ENCODE data around the gene SPINK4. TPM values are rescaled to one million over a fixed set of nuclear protein-coding genes. Genes with fewer than 3 reads are reported as not detected.

Gene SPINK4
- total RNA-seq, 1 experiment from 2014 or later, result not detected

DNA sequence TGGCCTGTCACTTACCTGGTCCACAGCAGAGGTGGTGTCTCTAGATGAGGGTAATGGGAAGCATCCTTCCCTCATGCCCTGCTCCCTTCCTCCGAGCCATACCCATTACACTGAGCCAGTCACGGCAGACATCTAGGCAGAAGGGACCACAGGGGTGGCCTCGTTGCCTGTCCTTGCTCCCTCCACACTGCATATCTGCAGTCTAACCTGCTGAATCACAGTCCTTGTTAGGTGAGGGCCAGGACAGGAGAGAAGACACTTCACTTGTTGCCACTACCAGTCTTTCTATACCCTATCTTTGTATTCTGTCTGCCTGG is 18.4 kb upstream of the SPINK4 start:
- no peak overlapping the region for H3K4me3 Mint-ChIP-seq (ENCODE audit: low read depth, unreplicated experiment)
- no peak for DNase-seq
- TF ChIP-seq, protein P1, sequence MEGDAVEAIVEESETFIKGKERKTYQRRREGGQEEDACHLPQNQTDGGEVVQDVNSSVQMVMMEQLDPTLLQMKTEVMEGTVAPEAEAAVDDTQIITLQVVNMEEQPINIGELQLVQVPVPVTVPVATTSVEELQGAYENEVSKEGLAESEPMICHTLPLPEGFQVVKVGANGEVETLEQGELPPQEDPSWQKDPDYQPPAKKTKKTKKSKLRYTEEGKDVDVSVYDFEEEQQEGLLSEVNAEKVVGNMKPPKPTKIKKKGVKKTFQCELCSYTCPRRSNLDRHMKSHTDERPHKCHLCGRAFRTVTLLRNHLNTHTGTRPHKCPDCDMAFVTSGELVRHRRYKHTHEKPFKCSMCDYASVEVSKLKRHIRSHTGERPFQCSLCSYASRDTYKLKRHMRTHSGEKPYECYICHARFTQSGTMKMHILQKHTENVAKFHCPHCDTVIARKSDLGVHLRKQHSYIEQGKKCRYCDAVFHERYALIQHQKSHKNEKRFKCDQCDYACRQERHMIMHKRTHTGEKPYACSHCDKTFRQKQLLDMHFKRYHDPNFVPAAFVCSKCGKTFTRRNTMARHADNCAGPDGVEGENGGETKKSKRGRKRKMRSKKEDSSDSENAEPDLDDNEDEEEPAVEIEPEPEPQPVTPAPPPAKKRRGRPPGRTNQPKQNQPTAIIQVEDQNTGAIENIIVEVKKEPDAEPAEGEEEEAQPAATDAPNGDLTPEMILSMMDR (IDR thresholded peaks at IDR 0.05; ENCODE audit: unreplicated experiment), result no peak
- no peak overlapping the region for H3K27ac Mint-ChIP-seq (ENCODE audit: unreplicated experiment)
- peaks cover 12% of the 10 kb centered on the region for H3K4me1 Mint-ChIP-seq (ENCODE audit: low read depth, unreplicated experiment)
- intact Hi-C loops (cut with micrococcal nuclease; ENCODE audit: unreplicated experiment), result loop anchor here (5.0 kb wide), 1 partner anchor 59 kb away; no protein-coding TSS in a partner anchor
- CTCF ChIA-PET, result no interaction called here
- H3K27me3 Mint-ChIP-seq (ENCODE audit: unreplicated experiment), result no peaks in the 10 kb centered on the region
- no peaks in the 10 kb centered on the region for H3K9me3 Mint-ChIP-seq (ENCODE audit: low read depth, unreplicated experiment)
- no TSS peak for BruUV-seq (replicated peaks)
- H3K36me3 Mint-ChIP-seq (ENCODE audit: insufficient read depth, unreplicated experiment), result no peaks in the 10 kb centered on the region

DNA sequence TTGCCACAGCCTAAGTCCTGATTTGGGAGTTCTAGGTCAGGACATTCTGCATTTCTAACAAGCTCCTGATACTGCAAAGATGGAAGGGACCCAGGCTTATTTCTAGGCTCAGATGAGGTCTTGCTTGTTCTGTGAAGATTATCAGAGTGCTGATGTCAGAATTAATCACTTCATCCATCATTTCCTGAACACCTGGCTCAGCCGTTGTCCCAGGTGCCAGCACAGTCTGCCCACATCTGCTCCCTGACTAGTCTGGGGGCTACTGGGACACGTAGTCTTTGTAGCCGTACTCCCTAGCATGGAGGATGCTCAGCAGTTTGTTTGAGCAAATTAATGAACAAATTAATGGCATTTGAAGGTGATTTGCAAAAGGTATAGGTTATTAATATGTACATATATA is 17.9 kb upstream of the SPINK4 start:
- no peaks in the 10 kb centered on the region for H3K9me3 Mint-ChIP-seq (ENCODE audit: low read depth, unreplicated experiment)
- no peak overlapping the region for H3K4me3 Mint-ChIP-seq (ENCODE audit: low read depth, unreplicated experiment)
- TF ChIP-seq, protein P1 (IDR thresholded peaks at IDR 0.05; ENCODE audit: unreplicated experiment), result no peak
- H3K36me3 Mint-ChIP-seq (ENCODE audit: insufficient read depth, unreplicated experiment), result no peaks in the 10 kb centered on the region
- H3K27me3 Mint-ChIP-seq (ENCODE audit: unreplicated experiment), result no peaks in the 10 kb centered on the region
- BruUV-seq (replicated peaks), result no TSS peak
- no peak for DNase-seq
- no peak overlapping the region for H3K27ac Mint-ChIP-seq (ENCODE audit: unreplicated experiment)
- intact Hi-C loops (cut with micrococcal nuclease; ENCODE audit: unreplicated experiment), result loop anchor here (5.0 kb wide), 1 partner anchor 60 kb away; no protein-coding TSS in a partner anchor
- H3K4me1 Mint-ChIP-seq (ENCODE audit: low read depth, unreplicated experiment), result peaks cover 12% of the 10 kb centered on the region
- CTCF ChIA-PET, result no interaction called here

DNA sequence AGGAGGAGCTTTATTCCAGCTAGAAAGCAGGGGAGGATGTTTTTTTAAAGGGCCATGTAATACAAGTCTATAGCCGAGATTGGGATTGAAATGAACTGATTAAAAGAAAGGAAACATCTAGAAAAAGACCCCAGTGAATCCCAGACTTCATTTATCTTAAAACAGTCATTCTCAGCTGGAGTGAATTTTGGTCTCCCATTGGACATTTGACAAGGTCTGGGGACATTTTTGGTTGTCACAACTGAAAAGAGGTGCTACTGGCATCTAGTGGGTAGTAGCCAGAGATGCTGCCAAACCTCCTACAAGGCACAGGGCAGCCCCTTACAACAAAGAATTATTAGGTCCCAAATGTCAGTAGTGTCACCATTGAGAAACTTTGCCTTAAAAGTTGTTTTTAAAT is 16.3 kb upstream of the SPINK4 start:
- CTCF ChIA-PET, result no interaction called here
- TF ChIP-seq, protein P1 (IDR thresholded peaks at IDR 0.05; ENCODE audit: unreplicated experiment), result no peak
- intact Hi-C loops (cut with micrococcal nuclease; ENCODE audit: unreplicated experiment), result loop anchor here (5.0 kb wide), 1 partner anchor 61 kb away; no protein-coding TSS in a partner anchor
- Mint-ChIP-seq H3K9me3 (ENCODE audit: low read depth, unreplicated experiment) (no peaks in the 10 kb centered on the region), H3K4me3 (ENCODE audit: low read depth, unreplicated experiment) (no peak overlapping the region), H3K27ac (ENCODE audit: unreplicated experiment) (no peak overlapping the region), H3K4me1 (ENCODE audit: low read depth, unreplicated experiment) (peaks cover 12% of the 10 kb centered on the region), H3K36me3 (ENCODE audit: insufficient read depth, unreplicated experiment) (no peaks in the 10 kb centered on the region), H3K27me3 (ENCODE audit: unreplicated experiment) (no peaks in the 10 kb centered on the region)
- DNase-seq, result no peak
- BruUV-seq (replicated peaks), result no TSS peak

DNA sequence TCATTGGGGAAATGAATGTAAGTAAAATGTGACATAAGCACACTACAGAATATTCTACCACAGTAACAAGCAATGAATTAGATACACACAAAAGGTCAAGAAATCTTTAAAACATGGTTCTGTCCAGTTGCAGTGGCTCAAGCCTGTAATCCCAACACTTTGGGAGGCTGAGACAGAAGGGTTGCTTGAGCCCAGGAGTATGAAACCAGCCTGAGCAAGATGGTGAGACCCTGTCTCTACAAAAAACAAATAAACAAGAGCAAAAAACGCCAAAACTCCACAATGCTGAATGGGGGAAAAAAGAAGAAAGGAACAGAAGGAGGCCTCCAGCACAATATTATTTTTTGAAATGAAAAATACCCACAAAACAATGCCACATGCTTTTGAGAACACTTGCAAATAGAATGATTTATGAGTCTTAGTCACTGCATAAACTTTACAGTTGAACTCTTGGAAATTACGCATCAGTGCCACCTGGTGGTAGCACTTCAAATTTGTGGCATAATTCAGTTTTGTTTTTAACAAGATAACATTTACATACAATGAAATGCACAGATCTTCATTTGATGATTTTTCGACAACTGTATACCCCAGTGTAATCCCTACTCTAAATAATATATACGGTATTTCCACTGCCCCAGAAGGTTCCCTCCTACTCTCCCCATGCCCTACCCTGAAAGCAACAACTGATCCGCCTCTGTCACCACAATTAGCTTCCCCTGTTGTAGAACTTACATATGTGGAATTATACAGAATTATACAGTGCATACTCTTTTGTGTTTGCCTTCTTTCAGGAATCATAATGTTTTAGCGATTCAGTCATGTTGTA is 14.4 kb upstream of the SPINK4 start:
- H3K4me3 Mint-ChIP-seq (ENCODE audit: low read depth, unreplicated experiment), result no peak overlapping the region
- no peaks in the 10 kb centered on the region for H3K27me3 Mint-ChIP-seq (ENCODE audit: unreplicated experiment)
- no TSS peak for BruUV-seq (replicated peaks)
- DNase-seq, result peak; percentile 70
- no peaks in the 10 kb centered on the region for H3K9me3 Mint-ChIP-seq (ENCODE audit: low read depth, unreplicated experiment)
- no peak overlapping the region for H3K27ac Mint-ChIP-seq (ENCODE audit: unreplicated experiment)
- peaks cover 22% of the 10 kb centered on the region for H3K4me1 Mint-ChIP-seq (ENCODE audit: low read depth, unreplicated experiment)
- intact Hi-C loops (cut with micrococcal nuclease; ENCODE audit: unreplicated experiment), result loop anchor here (1.0 to 5.0 kb wide), 2 partner anchors 67 to 144 kb away; partner anchors contain the start of gene NFX1
- CTCF ChIA-PET, result no interaction called here
- TF ChIP-seq, protein P1 (IDR thresholded peaks at IDR 0.05; ENCODE audit: unreplicated experiment), result peak; percentile 33
- H3K36me3 Mint-ChIP-seq (ENCODE audit: insufficient read depth, unreplicated experiment), result peaks cover 5% of the 10 kb centered on the region
